Stimulated activated naive CD4-positive, alpha-beta T cell (primary cell): ENCODE results near the gene ULK3.

Source experiments
- DNase-seq, 6 experiments: peaks; one replicate each; lab custom pipeline; 2025; lab: John Stamatoyannopoulos, UW

Gene ULK3

DNA sequence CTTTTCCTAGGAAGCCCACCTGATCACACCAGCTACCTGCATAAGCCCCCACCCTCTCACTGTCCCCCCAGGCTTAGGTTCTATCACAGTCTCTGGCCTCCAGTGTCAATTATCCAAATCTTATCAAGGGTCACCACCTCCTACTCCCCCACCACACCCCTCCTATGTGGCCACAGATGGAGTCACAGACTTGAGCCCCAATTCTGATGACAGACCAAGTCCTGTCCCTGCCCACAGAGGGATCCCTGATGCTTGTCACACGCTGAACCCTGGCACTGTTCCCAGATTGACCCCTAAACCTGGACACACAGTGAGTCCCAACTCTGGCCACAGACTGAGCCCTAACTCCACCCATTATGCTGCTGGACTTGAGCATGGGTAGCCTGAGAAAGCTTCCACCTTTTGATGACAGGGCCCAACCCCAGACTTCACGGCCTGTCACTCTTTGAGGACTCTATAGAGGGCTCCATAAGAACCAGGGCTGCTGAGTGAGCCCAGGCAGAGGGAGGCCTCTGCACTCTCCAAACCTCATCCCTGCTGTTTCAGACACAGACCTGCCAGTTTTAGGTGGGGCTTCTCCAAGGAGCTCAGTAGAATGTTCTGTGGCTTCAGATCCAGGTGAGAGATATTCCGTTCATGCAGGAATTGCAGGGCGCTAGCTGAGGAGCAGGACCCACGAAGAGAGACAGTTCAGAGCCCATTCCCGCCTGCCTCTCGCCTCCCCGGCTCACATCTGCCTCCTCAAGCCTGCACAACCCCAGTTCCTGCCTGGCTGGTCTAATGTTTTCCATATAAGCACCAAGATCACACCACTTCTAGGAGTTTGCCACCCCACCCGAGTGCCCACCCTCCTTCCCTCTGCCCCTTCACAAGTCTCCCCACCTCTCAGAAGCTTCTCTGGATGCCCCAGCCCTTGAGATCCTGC, 1.8 kb downstream of the ULK3 start:
- no peak for DNase-seq

DNA sequence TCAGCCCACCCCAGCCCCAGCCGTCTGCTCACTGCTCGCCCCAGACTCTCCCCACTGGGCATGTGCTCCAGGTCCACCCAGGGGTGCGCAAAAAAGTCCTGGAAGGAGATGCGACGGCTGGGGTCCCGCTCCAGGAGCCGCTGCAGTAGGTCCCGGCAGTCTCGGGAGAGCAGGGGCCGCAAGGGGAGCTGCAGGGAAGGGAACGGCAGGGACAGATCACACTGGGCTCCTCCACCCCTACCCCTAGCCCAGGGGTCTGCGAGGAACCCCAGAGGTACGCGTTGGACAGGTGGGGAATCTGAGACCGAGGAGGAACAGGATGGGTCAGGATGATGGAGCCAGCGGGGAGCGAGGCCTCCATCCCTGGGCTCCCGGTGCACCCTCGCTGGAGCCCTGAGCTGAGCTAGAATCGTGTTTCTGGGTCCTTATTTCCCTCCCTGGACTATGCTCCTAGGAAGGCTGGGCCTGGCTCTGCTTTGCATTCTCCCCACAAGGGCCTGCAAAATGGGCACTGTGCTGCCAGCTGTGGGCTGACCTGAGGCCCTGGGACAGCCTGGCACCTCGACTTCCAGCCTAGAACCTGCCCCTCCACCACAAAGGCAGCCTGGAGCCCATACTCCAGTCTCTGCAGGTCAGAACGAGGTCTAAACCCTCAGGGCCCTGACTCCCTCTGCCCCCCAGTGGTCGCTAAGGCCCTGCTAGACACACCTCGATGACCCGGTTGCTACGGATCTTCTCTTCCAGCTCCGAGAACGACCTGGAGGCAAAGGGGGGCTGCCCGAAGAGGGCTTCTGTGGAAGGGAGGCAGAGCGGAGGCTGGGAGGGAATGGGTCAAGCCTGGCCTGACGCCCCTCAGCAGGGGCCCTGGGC, 3.2 kb downstream of the ULK3 start:
- DNase-seq = no peak

DNA sequence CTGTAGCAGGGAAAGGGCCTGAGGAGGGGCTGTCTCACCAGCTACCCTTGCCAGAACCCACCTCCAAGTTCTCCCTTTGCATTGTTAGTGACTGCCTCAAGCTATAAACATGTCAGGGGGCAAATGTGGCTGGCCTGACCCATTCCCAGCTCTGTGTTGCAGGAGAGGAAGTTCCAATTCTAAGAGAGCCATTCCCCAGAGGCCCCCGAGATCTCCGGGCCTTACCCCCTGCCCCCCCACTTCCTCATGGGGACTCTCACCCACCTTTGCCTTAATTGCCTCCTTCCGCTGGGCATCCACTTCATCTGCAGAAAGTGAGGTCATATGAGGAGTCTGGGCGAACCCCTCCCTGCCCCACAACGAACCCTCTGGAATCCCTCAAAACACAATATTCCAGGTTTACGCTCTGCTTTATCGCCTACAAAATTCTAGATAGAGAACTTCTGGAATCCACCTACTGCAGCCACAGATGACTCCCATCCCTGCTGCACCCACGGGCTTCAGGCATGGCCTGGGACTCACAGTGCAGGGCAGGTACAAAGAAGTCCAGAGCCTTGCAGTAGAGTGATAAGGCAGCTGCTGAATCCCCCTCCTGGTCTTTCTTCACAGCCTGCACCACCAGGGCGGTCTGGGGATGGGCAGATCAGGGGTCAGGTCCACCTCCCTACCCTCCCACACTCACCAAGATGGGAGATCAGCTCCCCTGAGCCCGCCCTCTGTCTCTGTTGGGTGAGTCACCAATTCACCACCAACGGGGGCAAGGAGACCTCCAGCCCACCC, 4.0 kb downstream of the ULK3 start:
- DNase-seq = no peak

DNA sequence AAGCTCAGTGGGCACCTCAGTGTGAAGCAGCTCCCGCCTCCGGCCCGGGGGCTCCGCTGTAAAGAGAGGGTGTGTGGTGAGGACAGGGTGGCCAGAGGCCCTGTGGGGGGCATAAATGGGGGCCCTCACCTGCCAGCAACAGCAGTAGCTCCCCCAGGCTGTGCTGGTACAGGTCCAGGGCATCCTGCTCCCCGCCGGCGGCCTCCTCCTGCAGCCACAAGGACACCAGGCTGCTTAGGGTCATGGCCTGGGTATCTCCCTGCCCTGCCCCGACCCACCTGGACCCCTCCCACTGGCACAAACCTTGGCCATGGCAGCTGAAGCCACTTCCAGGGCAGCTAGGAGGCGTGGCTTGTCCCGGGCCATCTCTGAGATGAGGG, 4.8 kb downstream of the ULK3 start:
- no peak for DNase-seq

DNA sequence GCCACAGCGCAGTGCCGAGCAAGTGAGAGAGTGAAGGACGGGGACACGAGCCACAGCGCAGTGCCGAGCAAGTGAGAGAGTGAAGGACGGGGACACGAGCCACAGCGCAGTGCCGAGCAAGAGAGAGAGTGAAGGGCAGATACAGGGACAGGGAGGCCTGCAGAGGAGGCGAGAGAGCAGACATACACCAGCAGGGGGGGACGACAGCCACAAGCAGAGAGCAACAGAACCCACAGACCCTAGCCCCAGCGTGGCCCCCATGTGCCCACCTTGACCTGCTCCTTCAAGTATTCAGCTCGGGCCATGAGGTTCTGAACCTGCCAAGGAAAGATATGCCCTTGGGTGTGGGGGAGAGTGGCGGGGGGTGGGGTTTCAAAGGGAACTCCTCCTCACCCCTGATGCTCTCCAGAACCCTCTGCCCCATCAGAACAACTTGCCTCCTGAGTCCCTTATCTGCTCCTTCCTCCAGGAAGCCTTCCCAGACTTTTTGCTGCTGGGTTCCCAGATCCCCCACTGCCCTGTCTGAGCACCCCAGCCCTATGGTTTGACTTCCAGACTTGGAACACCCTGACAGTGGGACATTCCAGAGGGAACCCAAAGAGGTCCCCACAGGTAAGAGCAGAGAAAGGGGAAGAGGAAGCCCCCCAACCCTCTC, 5.3 kb downstream of the ULK3 start:
- DNase-seq = no peak

DNA sequence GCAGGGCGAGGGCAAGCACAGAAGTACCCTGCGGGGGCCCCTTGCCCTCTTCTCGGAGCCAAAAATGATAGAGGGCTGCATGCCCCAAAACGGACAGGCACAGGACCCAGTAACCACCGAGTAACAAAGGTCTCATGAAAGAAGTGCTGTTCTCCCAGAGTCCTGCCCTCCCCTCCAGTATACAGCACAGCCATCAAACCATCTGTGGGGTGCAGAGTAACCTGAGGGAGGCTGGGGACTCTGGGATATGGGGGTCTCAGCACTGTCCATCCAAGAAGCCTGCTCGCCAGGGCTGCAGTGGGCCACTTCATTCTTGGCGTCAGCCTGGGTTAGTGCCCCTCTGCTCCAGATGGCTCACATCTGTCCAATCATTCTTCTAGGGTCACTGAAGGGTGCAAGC, 6.1 kb downstream of the ULK3 start:
- no peak for DNase-seq

DNA sequence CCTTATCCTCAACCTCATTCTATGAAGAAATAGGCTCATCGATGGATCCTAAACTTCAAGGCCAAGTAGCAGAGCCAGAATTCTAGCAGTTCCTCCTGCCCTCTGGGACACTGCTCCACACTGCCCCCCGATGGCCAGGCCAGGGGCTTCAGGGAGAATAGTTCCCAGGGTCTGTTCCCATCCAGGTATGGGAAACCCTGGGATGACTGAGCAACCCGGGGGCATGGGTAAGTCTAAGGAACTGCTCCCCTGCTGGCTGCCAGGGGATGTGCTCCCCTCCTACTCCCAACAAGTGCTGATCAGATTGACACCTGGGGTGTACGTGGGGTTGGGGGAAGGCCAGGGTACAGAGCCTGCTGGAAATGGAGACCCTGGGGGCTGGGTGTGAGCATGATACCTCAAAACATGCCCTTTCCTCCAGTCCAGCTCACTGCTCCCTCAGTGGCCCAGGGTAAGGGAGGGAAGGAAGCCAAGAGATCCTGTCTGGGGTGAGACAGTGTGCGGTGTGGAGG, 7.6 kb downstream of the ULK3 start:
- DNase-seq = peak in 4 of 6 experiments; percentile 12 to 24 (median 19)

DNA sequence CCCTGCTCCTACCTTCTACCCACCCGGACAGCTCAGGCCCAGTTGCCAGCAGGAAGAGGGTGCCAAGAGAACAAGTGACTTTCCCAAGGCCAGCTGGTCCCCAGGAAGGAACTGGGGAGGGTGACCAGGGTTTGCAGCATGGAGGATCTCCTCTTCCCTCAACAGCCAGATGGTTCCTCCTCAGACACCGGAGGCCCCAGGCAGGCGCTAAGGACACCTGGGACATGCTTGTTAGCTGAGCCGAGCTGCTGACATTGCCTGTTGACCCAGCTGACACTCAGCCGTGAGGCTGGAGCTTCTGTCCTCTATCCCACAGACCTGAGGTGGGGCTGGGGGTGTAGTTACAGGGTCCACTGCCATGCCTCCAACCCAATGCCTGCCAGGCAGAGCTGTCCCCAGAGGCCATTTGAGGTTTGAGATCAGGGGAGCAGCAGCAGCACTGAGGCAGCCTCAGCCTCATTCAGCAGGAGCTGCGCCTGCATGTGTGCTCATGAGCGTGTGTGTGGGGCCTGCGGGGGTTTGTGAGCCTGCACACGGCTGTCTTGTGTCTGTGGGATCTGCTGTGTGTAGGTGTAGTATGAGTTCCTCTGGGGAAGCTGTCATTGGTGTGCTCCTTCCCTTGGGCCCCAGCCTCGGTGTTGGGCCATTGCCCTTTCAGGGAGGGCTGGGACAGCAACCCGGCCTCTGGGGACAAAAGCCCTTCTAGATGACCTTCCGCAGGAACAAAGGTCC, 9.4 kb downstream of the ULK3 start:
- DNase-seq = no peak

DNA sequence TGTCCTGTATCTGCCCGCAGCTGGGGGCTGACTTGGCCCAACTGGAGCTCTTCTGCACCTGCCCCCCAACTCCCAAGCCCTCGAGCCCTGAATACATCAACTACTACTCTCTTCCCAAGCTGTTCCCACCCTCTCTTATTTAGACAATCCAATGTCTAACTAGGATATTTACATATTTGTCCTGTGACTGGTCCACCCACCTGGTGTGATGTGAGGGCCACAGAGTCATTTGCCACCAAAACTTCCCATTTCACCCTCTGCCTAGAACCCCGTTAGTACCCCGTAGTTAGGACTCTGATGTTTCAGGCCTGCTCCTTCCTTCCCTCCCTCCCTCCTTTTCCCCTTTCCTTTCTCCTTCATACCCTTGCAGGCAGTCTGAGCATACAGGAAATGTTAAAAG, 10.1 kb downstream of the ULK3 start:
- no peak for DNase-seq

DNA sequence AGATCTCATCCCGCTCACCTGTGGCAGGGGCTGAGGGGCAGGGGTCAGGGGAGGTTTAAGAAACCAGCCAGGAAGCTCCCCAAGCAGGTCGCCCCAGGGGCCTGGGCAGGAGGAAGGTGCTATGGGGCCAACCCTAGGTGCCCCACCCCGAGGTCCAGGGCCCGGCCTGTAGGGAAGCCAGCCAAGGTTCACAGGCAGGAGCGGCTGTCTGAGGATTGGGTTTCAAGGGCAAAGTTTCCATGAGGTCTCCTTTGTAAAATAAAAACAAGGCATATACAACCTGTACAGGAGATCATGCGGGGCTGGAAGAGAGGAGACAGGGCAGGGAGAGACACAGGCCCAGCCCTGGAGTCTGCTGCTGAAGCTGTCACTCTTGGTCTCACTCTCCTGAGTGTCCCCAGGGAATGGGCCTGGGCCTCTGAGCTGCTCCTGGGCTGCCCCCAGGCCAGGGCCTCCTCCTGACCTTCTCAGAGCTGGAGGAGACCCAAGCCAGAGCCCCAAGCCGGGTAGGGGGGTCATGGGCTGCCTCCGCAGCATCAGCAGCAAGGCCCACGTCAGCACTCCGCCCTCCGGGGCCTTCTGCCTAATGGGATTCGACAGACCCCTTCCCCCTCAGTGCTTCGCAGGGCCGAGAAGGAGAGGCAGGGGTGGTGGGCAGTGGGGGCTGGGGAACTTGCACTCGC, 11.0 kb downstream of the ULK3 start:
- no peak for DNase-seq

DNA sequence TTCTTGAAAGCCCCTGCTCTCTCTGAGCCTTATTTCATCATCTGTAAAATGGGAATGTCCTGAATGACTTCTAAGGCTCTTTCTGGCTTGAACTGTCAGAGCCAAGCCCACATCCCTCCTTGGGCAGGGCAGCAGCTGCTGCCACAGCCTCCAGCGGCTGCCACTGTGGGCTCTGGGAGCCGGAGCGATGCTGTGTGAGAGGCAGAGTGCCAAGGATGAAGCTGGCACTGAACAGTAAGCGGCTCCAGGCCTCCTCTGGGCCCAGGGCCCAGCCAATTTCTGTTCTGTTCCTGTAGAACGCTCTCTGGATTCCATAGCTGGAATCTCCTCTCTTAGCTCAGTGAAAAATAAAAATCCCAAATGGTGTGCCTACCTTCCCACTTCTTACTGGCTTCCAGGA, 12.1 kb downstream of the ULK3 start:
- DNase-seq = no peak

DNA sequence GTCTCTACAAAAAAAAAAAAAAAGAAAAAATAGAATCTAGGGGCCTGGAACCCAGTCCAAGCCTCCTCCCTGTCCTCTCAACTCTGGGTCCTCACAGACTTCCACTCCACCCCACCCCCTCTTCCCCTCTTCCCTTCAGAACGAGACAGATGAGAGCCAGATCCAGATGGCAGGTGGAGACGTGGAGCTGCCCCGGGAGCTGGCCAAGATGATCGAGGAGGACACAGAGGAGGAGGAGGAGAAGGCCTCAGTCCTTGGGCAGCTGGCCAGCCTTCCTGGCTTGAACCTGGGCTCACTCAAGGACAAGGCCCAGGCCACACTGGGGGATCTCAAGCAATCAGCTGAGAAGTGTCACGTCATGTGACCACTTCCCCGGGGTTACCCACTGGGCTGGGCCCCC, 13.0 kb downstream of the ULK3 start:
- no peak for DNase-seq

DNA sequence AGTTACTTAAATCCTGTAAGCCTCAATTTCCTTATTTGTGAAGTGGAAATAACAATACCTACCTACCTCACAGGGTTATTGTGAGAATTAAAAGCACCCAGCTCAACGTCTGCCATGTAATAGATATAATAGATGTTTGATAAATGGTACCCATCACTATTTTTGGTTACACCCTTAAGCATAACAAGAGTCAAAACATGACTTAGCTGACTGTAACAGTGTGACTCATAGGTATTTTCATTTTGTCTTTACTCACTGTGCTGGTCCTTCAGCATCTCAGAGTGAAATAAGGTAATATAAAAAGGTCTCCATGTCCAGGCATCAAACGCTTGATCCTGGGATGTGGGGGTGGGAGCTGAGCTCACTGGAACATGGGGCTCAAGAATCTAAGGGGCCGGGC, 13.5 kb downstream of the ULK3 start:
- no peak for DNase-seq

DNA sequence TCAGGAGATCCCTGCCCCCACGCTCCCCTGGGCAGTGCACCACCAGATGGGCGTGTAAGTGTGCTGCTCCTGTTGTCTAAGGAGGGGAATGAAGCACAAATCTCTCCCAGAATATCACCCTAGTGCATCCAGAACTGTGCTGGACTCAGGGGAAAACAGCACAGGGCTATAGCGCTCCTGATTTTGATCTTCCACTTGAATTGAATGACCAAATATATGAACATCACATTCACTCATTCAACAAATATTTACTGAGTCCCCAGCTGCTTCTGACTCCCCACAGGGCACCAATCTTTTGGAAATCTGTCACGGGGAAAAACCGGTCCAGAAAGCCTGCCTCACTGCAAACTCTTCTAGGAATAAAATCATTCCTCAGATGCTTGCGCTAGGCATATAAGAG, 14.1 kb downstream of the ULK3 start:
- DNase-seq = no peak

DNA sequence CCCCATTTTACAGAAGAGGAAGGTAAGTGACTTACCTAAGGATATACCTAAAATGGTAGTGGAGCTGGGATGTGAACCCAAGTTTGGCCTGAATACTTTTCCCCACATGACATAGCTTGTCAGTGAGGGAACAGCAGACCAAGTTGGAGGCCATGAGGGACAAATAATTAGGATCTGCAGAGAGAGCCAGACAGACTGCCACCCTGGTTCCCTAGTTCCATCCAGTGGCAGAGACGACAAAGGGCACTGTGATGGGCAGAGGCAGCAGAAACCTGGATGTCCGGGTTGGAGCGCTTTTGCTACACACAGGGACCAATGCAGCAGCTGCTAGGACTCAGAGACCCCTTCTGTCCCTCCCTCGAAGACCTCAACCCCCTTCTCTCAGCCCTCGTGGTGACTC, 15.3 kb downstream of the ULK3 start:
- DNase-seq = no peak

DNA sequence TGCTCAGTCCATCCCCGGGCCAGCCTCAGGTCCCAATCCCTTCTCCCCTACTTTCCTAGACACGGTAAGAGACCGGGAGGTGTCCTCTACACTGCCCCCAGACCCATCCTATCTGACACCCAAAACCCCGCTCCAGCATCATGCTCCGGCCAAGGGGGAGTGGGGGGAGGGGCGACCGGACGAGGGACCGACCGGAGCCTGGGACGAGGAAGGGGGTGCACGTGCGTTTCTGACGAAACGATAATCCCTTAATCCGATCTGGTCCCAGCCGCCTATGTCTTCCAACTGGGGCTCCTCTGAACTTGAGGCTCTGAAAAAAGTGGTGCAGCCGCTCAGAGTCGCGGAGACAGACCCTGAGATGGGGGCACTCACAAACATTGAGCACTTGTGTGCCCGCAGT, 16.0 kb downstream of the ULK3 start:
- no peak for DNase-seq

DNA sequence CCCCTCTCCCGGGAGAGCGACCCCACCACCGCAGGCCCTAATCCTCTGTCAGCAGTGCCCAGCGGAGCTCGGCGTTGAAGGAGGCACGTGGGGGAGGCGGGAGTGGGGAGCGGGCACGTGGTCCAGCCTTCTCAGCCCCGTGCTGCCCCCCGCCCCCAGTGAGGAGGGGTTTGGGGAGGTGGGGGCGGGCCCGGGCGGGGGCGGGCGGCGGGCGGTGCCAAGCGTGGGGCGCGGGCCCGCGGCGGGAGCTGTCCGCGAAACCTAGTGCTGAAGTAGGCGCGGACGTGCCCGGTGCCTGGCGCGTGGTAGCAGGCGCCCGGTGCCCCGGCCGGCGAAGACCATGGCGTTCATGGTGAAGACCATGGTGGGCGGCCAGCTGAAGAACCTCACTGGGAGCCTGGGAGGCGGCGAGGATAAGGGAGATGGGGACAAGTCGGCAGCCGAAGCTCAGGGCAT, 16.6 kb downstream of the ULK3 start, which contains the start of gene CPLX3:
CPLX3 (plus strand) TSS at position 264 of the 456 bp plus-strand sequence; CDS start at position 341, 77 bp downstream.
- DNase-seq = peak; percentile 5 to 61 (median 40)

DNA sequence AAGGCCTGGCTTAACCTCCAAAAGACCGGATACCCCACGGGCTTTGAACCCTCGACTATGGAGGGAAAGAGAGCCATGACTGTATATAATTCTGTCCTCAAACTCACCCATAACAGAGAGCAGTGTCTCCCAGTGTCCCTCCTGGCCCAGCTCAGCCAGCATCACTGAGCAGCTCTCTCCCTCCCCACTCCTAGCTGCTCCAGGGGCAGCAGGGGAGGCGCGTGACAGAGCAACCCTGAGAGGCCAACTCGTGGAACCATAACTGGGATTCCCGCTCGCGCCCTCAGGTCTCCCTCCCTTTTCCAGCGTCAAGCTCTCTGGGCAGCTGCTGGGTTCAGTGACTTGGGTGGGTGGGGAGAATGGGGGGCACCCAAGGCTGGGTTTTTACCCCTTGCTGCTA, 17.1 kb downstream of the ULK3 start:
- no peak for DNase-seq

DNA sequence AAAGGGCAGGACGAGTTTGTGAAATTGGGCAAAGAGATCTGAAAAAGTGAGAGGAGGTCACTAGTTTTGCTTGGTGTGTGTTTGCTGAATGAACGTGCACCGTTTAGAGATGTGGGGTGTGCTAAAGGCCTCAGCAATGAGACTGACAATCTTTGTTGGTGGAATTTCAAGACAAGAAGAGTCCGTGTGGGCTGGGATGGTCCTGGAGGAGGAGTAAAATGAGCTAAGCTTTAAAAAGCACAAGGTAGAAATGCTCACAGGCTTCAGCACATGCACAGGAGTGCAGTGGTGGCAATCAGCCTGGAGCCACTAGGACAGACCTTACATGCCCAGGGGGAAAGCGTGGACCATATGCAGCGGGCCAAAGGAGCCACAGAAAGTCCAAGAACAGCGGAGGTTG, 18.0 kb downstream of the ULK3 start:
- no peak for DNase-seq

DNA sequence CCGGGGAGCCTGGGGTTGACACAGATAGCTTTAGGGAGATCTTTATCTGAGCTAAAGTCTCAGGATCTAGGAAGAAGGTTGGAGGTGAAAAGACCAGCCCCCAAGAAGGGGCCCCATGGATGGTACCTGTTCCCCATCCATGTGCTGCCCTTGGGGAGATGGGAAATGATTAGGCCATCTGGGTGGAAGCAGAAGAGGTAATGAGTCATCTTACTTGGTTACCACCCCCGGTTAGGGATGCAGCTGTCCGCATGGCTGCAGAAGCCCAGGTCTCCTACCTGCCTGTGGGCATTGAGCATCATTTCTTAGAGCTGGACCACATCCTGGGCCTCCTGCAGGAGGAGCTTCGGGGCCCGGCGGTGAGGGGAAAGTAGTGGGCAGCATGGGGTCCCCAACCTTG, 19.6 kb downstream of the ULK3 start:
- no peak for DNase-seq
